ENCODE results near the gene TMEM183A.
"Not testable (repeated sequence)": the region's sequence is repeated elsewhere in the genome, so short reads cannot be mapped to it uniquely, and the experiment has no call there.

The TMEM183A gene

GRCh38 chr1:202987922-202988583 is 19.1 kb upstream of the TMEM183A start:
- DNase-seq, result no peak

GRCh38 chr1:202989879-202990278 is 17.3 kb upstream of the TMEM183A start:
- DNase-seq, result no peak

DNA sequence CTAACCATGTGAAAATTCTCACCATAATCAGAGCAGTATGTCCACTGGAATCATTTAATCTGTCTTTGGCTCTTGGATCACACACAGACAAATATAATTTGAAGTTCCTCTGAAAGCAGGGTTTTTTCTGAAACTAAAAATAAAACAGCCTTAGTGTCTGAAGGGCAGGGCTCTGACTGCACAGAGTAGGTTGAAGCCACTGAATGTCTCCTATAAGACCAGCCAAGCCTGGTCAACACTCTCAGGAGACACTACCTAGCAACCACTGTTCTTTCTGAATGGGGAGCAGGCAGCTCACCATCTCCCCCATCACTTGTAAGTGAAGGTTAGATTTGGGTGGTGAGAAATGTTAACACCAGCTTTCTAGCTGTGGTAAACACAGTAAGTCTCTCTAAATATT is 16.1 kb upstream of the TMEM183A start:
- no peak for DNase-seq

- DNase-seq, result no peak
Measured at GRCh38 chr1:202994756-202995155, 12.4 kb upstream of the TMEM183A start.

GRCh38 chr1:202998836-202999750 is 8.1 kb upstream of the TMEM183A start:
- DNase-seq, result peak; percentile 22

GRCh38 chr1:203000217-203000944 is 6.8 kb upstream of the TMEM183A start:
- DNase-seq, result no peak

DNA sequence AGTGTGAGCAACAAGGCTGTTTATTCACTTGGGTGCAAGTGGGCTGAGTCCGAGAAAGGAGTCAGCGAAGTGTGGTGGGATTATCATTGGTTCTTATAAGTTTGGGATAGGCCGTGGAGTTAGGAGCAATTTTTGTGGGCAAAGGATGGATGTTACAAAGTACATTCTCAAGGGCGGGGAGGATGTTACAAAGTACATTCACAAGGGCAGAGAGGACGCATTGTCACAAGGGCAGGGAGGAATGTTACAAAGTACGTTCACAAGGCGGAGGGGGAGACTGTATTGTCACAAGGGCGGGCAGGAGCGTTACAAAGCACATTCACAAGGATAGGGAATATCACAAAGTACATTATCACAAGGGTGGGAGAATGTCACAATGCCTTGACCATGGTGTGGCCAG is 5.2 kb upstream of the TMEM183A start:
- no peak for DNase-seq

- no peak for DNase-seq
Measured at GRCh38 chr1:203002951-203003350, 4.2 kb upstream of the TMEM183A start.

GRCh38 chr1:203005395-203006142 is 1.6 kb upstream of the TMEM183A start:
- DNase-seq, result not testable (repeated sequence)

DNA sequence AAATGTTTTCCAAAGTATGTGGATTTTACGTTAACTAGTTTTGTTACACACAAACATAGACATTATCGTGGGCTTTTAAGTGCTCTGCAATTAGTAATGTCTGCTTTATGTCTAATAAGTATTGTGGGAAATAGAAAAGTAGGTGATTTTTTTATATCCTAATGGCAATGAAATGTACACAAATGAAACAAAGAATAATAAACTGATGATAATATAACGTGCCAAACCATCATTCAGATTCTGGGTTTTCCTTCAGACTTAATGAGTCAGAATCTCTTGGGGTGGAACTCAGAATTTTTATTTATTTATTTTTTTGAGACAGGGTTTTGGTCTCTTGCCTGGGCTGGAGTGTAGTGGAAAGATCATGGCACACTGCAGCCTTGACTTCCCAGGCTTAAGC is 2.0 kb downstream of the TMEM183A start:
- no peak for DNase-seq

DNA sequence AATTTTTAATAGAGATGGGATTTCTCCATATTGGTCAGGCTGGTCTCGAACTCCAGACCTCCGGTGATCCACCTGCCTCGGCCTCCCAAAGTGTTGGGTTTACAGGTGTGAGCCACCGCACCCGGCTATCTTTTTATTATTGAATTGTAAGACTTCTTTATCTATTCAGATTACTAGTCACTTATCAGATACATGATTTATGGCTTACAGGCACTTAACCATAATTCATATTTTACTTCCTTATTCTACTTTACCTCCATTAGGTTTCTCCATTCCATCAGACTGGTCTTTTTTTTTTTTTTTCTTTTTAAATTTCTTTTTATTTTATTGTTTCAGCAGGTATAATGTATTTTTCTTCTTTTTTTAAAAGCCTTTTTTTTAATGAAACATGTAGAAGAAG is 4.4 kb downstream of the TMEM183A start:
- no peak for DNase-seq

DNA sequence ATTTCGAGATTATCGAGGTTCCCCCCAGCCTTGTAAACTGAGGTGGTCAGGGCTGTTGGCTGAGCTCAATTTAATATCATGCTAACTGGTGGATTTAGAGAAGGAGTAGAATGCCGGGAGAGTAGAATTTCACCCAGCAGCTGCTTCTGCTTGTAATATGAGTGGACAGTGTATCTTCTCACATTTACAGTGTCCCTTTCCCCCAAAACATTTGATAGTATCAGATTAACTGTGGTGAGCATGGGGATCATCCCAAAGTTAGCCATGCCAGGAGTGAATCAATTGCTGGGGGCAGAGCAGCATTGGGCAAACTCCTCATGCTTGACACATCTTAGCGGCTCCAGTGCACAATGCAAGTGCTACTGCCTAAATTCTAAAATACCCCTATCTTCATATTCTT is 9.9 kb downstream of the TMEM183A start:
- no peak for DNase-seq

DNA sequence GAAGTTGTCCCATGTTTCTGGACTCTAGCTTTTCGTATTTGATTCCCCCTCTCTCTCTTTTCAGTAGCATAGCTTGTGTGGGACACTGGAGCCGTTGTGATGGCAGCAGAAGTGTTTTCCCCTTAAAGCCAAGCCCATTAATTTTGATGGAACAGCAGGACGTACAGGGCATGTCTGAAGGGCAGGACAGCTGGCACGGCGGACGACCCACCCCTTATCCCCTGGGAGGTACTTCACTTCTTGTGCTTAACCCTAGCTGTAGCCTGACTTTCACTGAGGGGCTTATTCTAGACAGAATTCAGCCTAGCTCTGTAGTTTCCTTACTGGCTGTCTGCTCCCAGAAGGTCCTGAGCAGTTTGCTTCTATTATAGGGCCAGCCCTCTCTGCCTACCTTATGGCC is 10.5 kb downstream of the TMEM183A start:
- DNase-seq, result no peak

GRCh38 chr1:203022855-203023254 is 15.7 kb downstream of the TMEM183A start:
- not testable (repeated sequence) for DNase-seq

GRCh38 chr1:203025686-203026030 is 18.5 kb downstream of the TMEM183A start:
- DNase-seq, result no peak

DNA sequence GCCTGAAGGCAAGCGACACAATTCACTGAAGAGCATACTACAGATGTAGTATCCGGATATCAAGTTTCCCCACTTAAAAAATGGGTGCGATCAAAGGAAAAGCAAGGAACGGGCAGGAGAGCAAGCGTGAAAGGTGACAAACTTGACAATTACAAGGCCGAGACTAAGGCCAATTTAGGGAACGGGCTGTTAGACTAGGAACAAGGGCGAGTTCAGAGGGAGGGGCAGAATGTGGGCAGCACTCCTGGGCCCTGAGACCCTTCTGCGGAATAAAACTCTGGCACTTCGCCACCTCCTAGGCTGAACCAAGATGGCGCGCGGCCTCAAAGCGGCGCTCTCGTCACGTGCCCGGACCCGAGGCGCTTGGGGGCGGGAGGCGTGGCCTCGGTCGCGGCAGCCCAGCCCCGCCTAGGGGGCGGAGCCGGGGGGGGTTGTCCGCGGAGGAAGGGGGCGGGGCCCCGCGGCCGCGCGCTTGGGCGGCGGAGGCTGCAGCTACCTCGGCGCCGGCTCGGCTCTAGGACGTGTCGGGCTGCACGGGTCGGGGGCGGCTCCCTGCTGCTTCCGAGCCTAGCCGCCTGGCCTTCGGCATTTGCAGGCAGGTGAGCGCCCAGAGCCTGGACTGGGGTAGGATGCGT is 19.0 kb downstream of the TMEM183A start, which contains the start of gene PPFIA4:
TSS of gene PPFIA4 (plus strand) at position 461 of the 635 bp plus-strand sequence. CDS start 12,518 bp downstream, outside the sequence.
- peak; percentile 88 for DNase-seq

DNA sequence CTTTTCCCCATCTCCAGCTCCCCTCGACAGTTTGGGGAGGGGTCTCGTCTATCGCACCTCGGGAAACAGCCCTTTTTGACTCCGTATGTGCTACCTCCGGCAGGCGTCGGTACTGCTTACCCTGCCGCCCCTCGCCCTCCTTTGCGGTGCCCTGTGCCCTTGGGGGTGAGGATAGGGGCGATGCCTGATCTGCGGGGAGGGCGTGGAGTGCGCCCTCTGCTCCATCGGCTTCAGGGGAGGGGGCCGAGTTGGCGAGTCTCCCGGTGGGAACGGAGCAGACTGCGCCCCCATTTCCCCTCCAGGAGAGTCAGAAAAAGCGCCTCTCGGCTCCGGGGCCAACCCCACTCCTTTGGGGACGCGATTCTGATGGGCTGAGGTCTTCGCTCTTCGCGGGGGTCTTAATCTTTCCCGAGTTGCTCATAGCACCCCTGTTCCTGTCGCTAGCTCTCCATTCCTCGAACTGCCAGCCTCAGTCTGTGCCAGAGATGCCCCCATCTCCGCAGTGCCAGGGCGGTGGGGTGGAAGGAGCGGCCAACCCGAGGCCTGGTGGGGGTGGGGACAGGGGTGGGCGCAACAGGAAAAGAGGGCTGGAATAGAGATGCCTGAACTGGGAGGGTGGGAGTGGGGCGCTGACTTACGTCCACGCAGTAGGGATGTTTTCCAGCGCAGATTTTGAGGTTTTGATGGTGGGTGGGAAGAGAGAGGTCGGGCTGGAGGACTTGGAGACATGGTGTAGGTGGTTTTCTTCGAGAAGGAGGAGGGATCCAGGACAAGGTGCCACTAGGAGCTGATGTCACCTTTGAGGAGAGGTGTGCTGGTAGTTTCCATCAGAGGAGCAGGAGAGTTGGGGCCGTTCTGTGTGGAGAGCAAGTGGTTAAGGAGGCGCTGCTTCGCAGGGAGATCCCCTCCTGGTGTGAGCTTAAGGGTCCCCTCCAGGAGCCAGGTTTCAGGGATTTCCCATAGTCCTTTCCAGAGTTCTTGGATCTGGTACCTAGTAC is 19.8 kb downstream of the TMEM183A start:
- no peak for DNase-seq

DNA sequence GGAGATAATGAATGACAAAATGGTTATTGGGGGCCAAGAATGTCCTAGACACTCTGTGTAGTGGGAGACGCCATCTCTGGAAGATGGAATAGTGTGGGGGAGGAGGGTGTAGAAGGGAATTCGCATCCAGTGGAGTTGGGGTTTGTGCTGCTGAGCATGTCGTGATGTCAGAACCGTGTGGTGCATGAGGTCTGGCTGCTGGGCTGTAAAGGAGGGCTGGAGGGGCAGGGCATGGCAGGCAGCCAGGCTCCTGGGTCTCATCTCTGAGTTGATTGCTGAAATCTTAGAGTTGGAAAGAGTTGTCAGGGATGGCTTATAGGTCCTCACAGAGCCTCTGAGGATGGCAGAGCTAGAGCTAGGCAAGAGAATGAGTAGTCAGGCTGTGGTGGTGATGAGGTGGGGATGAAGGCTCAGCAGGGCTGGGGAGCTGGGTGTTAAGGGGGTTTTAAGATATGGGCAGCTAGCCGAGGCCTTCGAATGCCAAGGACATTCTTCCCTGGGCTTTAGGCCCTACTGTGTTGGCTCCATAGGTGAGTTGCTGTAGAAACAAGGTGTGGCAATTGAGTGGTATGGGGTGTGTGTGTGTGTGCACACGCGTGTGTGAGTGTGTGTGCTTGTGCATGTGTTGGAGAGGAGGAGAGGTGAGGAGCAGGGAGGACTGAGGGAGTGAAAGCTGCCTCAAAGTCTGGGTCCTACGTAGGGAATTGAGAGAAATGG is 21.1 kb downstream of the TMEM183A start:
- no peak for DNase-seq

DNA sequence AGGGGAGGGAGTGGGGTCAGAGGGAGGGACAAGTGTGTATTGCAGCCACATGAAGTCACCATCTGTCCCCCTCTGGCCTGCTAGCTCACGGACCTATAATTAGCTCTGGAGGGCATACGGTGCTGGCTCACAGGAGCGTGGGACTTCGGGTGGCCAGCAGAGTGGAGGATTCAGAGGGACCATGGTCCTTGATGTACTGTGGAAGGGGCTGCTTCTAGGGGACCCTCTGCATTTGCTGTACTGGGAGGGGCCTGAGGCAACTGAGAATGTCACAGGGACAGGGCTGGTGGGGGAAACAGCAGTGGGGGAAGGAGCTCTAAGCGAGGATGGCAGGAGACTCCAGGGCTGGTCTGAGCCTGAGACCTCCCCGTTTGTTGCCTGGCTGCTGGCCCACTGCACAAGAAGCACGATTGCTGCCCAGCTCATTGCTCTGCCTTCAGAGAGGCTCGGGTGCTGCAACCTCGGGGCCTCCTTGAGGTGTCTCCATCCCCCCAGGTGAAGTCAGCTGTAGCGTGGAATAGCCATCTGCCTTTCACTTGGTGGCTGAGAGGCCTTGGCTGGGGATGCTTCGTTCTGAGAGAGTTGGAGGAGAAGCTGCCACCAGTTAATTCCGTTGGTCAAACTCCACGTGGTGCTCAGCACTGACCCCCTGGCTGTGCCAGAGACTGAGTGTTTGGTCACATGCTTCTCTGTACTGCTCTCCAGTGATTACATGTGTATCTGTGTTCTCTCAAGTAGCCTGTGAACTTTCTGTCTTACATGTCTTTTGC is 21.8 kb downstream of the TMEM183A start:
- no peak for DNase-seq
